Measurements from ENCODE around the gene KDM2A.

GRCh38 chr11:67204822-67205221, 85.8 kb downstream of the KDM2A start:
- TF ChIP-seq POLR2A (IDR thresholded peaks at IDR 0.05) (no peak), EP300 (IDR thresholded peaks at IDR 0.05; ENCODE audit: low read depth) (no peak)

Measured in transverse colon (tissue), 1 donor.